ENCODE results near the gene TMEM239.

Gene TMEM239

GRCh38 chr20:2815242-2815900 is 793 bp upstream of the TMEM239 start:
- H3K4me3 ChIP-seq (ENCODE audit: low read depth, low read length), result no peak overlapping the region
- TF ChIP-seq CTCF (IDR thresholded peaks at IDR 0.05; ENCODE audit: borderline replicate concordance, insufficient read depth, low read depth, low read length), result no peak

- H3K4me3 ChIP-seq (ENCODE audit: low read depth, low read length), result no peak overlapping the region
- TF ChIP-seq CTCF (IDR thresholded peaks at IDR 0.05; ENCODE audit: borderline replicate concordance, insufficient read depth, low read depth, low read length), result peak; percentile 22; the same call in 1 of the 2 replicates
These were observed 598 bp downstream of the TMEM239 start for GRCh38 chr20:2816583-2817340.

- no peak overlapping the region for H3K4me3 ChIP-seq (ENCODE audit: low read depth, low read length)
- no peak for TF ChIP-seq CTCF (IDR thresholded peaks at IDR 0.05; ENCODE audit: borderline replicate concordance, insufficient read depth, low read depth, low read length)
These were observed 1.2 kb downstream of the TMEM239 start for GRCh38 chr20:2817341-2817726.

- TF ChIP-seq CTCF (IDR thresholded peaks at IDR 0.05; ENCODE audit: borderline replicate concordance, insufficient read depth, low read depth, low read length), result no peak
- no peak overlapping the region for H3K4me3 ChIP-seq (ENCODE audit: low read depth, low read length)
These were observed 1.9 kb downstream of the TMEM239 start for GRCh38 chr20:2817891-2818595.

GRCh38 chr20:2820084-2820895 is 4.1 kb downstream of the TMEM239 start:
- no peak overlapping the region for H3K4me3 ChIP-seq (ENCODE audit: low read depth, low read length)
- no peak for TF ChIP-seq CTCF (IDR thresholded peaks at IDR 0.05; ENCODE audit: borderline replicate concordance, insufficient read depth, low read depth, low read length)

GRCh38 chr20:2820896-2821869 is 5.0 kb downstream of the TMEM239 start:
- H3K4me3 ChIP-seq (ENCODE audit: low read depth, low read length), result no peak overlapping the region
- TF ChIP-seq CTCF (IDR thresholded peaks at IDR 0.05; ENCODE audit: borderline replicate concordance, insufficient read depth, low read depth, low read length), result no peak
